Rectal smooth muscle tissue (tissue), 1 donor: ENCODE results near the gene OVAAL.

Experiments
- H3K27ac ChIP-seq: one replicate; pipeline ENCODE4 v1.7.0; 2013; ENCODE audit warnings: low read depth, low read length, inconsistent platforms
- H3K27me3 ChIP-seq: one replicate; pipeline ENCODE4 v1.7.0; 2013; ENCODE audit warnings: low read length; ENCODE audit not compliant: control insufficient read depth, insufficient read depth
- H3K36me3 ChIP-seq: one replicate; pipeline ENCODE4 v1.7.0; 2013; ENCODE audit warnings: low read length; ENCODE audit not compliant: control insufficient read depth, insufficient read depth
- H3K4me1 ChIP-seq: one replicate; pipeline ENCODE4 v1.7.0; 2013; ENCODE audit warnings: low read length; ENCODE audit not compliant: control insufficient read depth, insufficient read depth
- H3K4me3 ChIP-seq: one replicate; pipeline ENCODE4 v1.7.0; 2013; ENCODE audit warnings: low read length
- H3K9ac ChIP-seq: one replicate; pipeline ENCODE4 v1.7.0; 2013; ENCODE audit warnings: low read length

OVAAL gene

GRCh38 chr1:180584869-180585268 lies 26.1 kb downstream of the OVAAL start:
- no peak overlapping the region for H3K9ac ChIP-seq
- no peak overlapping the region for H3K4me3 ChIP-seq
- no peaks in the 10 kb centered on the region for H3K36me3 ChIP-seq
- no peaks in the 10 kb centered on the region for H3K4me1 ChIP-seq
- H3K27me3 ChIP-seq: no peaks in the 10 kb centered on the region
- H3K27ac ChIP-seq: no peak overlapping the region

GRCh38 chr1:180585994-180586359 lies 27.2 kb downstream of the OVAAL start:
- no peaks in the 10 kb centered on the region for H3K36me3 ChIP-seq
- H3K27me3 ChIP-seq: no peaks in the 10 kb centered on the region
- no peak overlapping the region for H3K27ac ChIP-seq
- H3K9ac ChIP-seq: no peak overlapping the region
- H3K4me1 ChIP-seq: no peaks in the 10 kb centered on the region
- no peak overlapping the region for H3K4me3 ChIP-seq

GRCh38 chr1:180586671-180587155 lies 27.9 kb downstream of the OVAAL start:
- no peaks in the 10 kb centered on the region for H3K36me3 ChIP-seq
- no peaks in the 10 kb centered on the region for H3K4me1 ChIP-seq
- H3K27ac ChIP-seq: no peak overlapping the region

GRCh38 chr1:180588121-180588520 lies 29.4 kb downstream of the OVAAL start:
- H3K4me3 ChIP-seq: no peak overlapping the region
- H3K27ac ChIP-seq: no peak overlapping the region
- H3K36me3 ChIP-seq: no peaks in the 10 kb centered on the region
- H3K9ac ChIP-seq: no peak overlapping the region
- no peaks in the 10 kb centered on the region for H3K27me3 ChIP-seq
- H3K4me1 ChIP-seq: no peaks in the 10 kb centered on the region

More at GRCh38 chr1:180586671-180587155, 27.9 kb downstream of the OVAAL start:
- no peak overlapping the region for H3K9ac ChIP-seq
- no peaks in the 10 kb centered on the region for H3K27me3 ChIP-seq
- H3K4me3 ChIP-seq: no peak overlapping the region

GRCh38 chr1:180590889-180591288 lies 32.1 kb downstream of the OVAAL start:
- H3K4me3 ChIP-seq: no peak overlapping the region
- H3K27me3 ChIP-seq: no peaks in the 10 kb centered on the region
- H3K9ac ChIP-seq: no peak overlapping the region
- H3K27ac ChIP-seq: no peak overlapping the region
- H3K4me1 ChIP-seq: no peaks in the 10 kb centered on the region
- no peaks in the 10 kb centered on the region for H3K36me3 ChIP-seq

GRCh38 chr1:180593382-180593781 lies 34.6 kb downstream of the OVAAL start:
- no peak overlapping the region for H3K27ac ChIP-seq
- no peaks in the 10 kb centered on the region for H3K27me3 ChIP-seq
- no peaks in the 10 kb centered on the region for H3K4me1 ChIP-seq
- no peak overlapping the region for H3K4me3 ChIP-seq
- H3K9ac ChIP-seq: no peak overlapping the region
- no peaks in the 10 kb centered on the region for H3K36me3 ChIP-seq

GRCh38 chr1:180594723-180595122 lies 36.0 kb downstream of the OVAAL start:
- no peaks in the 10 kb centered on the region for H3K4me1 ChIP-seq
- no peak overlapping the region for H3K27ac ChIP-seq
- no peak overlapping the region for H3K9ac ChIP-seq
- H3K4me3 ChIP-seq: no peak overlapping the region
- H3K36me3 ChIP-seq: no peaks in the 10 kb centered on the region
- H3K27me3 ChIP-seq: no peaks in the 10 kb centered on the region

- Histone ChIP-seq H3K9ac (no peak overlapping the region), H3K27ac (no peak overlapping the region), H3K36me3 (no peaks in the 10 kb centered on the region), H3K4me3 (no peak overlapping the region), H3K4me1 (no peaks in the 10 kb centered on the region), H3K27me3 (no peaks in the 10 kb centered on the region)
Observed at GRCh38 chr1:180595966-180596365, 37.2 kb downstream of the OVAAL start.

- Histone ChIP-seq H3K9ac (no peak overlapping the region), H3K4me1 (no peaks in the 10 kb centered on the region), H3K36me3 (no peaks in the 10 kb centered on the region), H3K4me3 (no peak overlapping the region), H3K27ac (no peak overlapping the region), H3K27me3 (no peaks in the 10 kb centered on the region)
Observed at GRCh38 chr1:180597520-180597919, 38.8 kb downstream of the OVAAL start.

GRCh38 chr1:180598333-180598974 lies 39.7 kb downstream of the OVAAL start:
- Histone ChIP-seq H3K4me1 (no peaks in the 10 kb centered on the region), H3K27me3 (no peaks in the 10 kb centered on the region), H3K36me3 (no peaks in the 10 kb centered on the region), H3K27ac (no peak overlapping the region), H3K4me3 (no peak overlapping the region), H3K9ac (no peak overlapping the region)

GRCh38 chr1:180600343-180600742 lies 41.6 kb downstream of the OVAAL start:
- Histone ChIP-seq H3K4me1 (no peaks in the 10 kb centered on the region), H3K27me3 (no peaks in the 10 kb centered on the region), H3K27ac (no peak overlapping the region), H3K9ac (no peak overlapping the region), H3K36me3 (no peaks in the 10 kb centered on the region), H3K4me3 (no peak overlapping the region)

- Histone ChIP-seq H3K36me3 (no peaks in the 10 kb centered on the region), H3K27ac (no peak overlapping the region), H3K4me1 (no peaks in the 10 kb centered on the region), H3K9ac (no peak overlapping the region), H3K4me3 (no peak overlapping the region), H3K27me3 (no peaks in the 10 kb centered on the region)
Observed at GRCh38 chr1:180601512-180601911, 42.7 kb downstream of the OVAAL start.

- Histone ChIP-seq H3K4me3 (no peak overlapping the region), H3K36me3 (no peaks in the 10 kb centered on the region), H3K9ac (no peak overlapping the region), H3K27ac (no peak overlapping the region), H3K4me1 (no peaks in the 10 kb centered on the region), H3K27me3 (no peaks in the 10 kb centered on the region)
Observed at GRCh38 chr1:180603223-180603849, 44.6 kb downstream of the OVAAL start.
